Smooth muscle cell (in vitro differentiated cells): ENCODE measurements around the gene AP1G1. TPM values are rescaled to one million over a fixed set of nuclear protein-coding genes. Genes with fewer than 3 reads are reported as not detected.

Experiments
- DNase-seq: peaks from one replicate; lab custom pipeline; 2025; ENCODE audit not compliant: unreplicated experiment; lab: John Stamatoyannopoulos, UW
- H2AFZ ChIP-seq: fragments of 200-600 bp; sonication (generic); 2 replicates; pipeline ENCODE4 v1.6.0; 2016; ENCODE audit warnings: antibody characterized with exemption, low read depth, mild to moderate bottlenecking
- H3F3A ChIP-seq: fragments of 200-600 bp; sonication (generic); 2 replicates; pipeline ENCODE4 v1.6.0; 2017; ENCODE audit warnings: antibody characterized with exemption, low read depth
- H3K27ac ChIP-seq: fragments of 200-600 bp; sonication (generic); 2 replicates; pipeline ENCODE4 v1.5.1; 2016; ENCODE audit warnings: low read depth, mild to moderate bottlenecking
- H3K27me3 ChIP-seq: fragments of 200-600 bp; sonication (generic); 2 replicates; pipeline ENCODE4 v1.6.1; 2016; ENCODE audit warnings: low read depth, mild to moderate bottlenecking
- H3K36me3 ChIP-seq: fragments of 200-600 bp; sonication (generic); 2 replicates; pipeline ENCODE4 v1.5.1; 2016; ENCODE audit warnings: low read depth
- H3K4me1 ChIP-seq: fragments of 200-600 bp; sonication (generic); 2 replicates; pipeline ENCODE4 v1.5.1; 2016; ENCODE audit warnings: low read depth
- H3K4me2 ChIP-seq: fragments of 200-600 bp; sonication (generic); 2 replicates; pipeline ENCODE4 v1.6.0; 2016; ENCODE audit warnings: mild to moderate bottlenecking
- H3K4me3 ChIP-seq: fragments of 200-600 bp; sonication (generic); 2 replicates; pipeline ENCODE4 v1.5.1; 2016; ENCODE audit warnings: mild to moderate bottlenecking
- H3K79me2 ChIP-seq: fragments of 200-600 bp; sonication (generic); 2 replicates; pipeline ENCODE4 v1.6.0; 2016; ENCODE audit warnings: low read depth, mild to moderate bottlenecking
- H3K9ac ChIP-seq: fragments of 200-600 bp; sonication (generic); 2 replicates; pipeline ENCODE4 v1.6.0; 2016; ENCODE audit warnings: low read depth
- H3K9me3 ChIP-seq: fragments of 200-600 bp; sonication (generic); replicated peaks from 2 replicates; pipeline ENCODE4 v1.5.1; 2016; ENCODE audit warnings: low read depth
- H4K20me1 ChIP-seq: fragments of 200-600 bp; sonication (generic); 2 replicates; pipeline ENCODE4 v1.6.0; 2016; ENCODE audit warnings: low read depth
- CTCF ChIP-seq: fragments of 200-600 bp; sonication (generic); IDR thresholded peaks from 2 replicates; pipeline ENCODE4 v1.5.1; 2017; ENCODE audit warnings: borderline replicate concordance, mild to moderate bottlenecking, antibody characterized with exemption; ENCODE audit not compliant: insufficient read depth, poor library complexity, severe bottlenecking
- WGBS: methylation state at CpG from one replicate; pipeline ENCODE4 v1.1.7; 2016; ENCODE audit warnings: low lambda C conversion rate; 5-methylcytosine and 5-hydroxymethylcytosine counted together
- polyA plus RNA-seq: library from polyadenylated mRNA; unstranded; fragments of >200 nt; fragmentation: Nextera tagmentation; extraction: Ambion mirVana; gene quantifications from 2 replicates; pipeline ENCODE4 v1.2.1, GENCODE V29; 2016
- total RNA-seq: library from RNA; depleted of rRNA; stranded (reverse); fragments of >200 nt; gene quantifications from 2 replicates; pipeline ENCODE4 v1.2.3, GENCODE V29; 2014

AP1G1 gene
- total and polyA plus RNA-seq, 2 experiments from 2014 or later, result 17.1 to 84.4 TPM

GRCh38 chr16:71712501-71712900 lies 96.1 kb downstream of the AP1G1 start:
- DNase-seq, result no peak
- no peaks in the 10 kb centered on the region for H3K9me3 ChIP-seq
- H3K27ac ChIP-seq, result no peak overlapping the region
- H3K79me2 ChIP-seq, result peaks cover 62% of the 10 kb centered on the region
- H4K20me1 ChIP-seq, result peaks cover 64% of the 10 kb centered on the region
- no peaks in the 10 kb centered on the region for H3K27me3 ChIP-seq
- WGBS, result 34% methylated on average over 1 of the region's 1 CpG
- no peak overlapping the region for H3K4me3 ChIP-seq
- H3K9ac ChIP-seq, result no peak overlapping the region
- H3K4me2 ChIP-seq, result no peak overlapping the region
- H2AFZ ChIP-seq, result no peak overlapping the region
- H3K36me3 ChIP-seq, result no peaks in the 10 kb centered on the region
- no peaks in the 10 kb centered on the region for H3F3A ChIP-seq
- no peak for TF ChIP-seq CTCF
- peaks cover 10% of the 10 kb centered on the region for H3K4me1 ChIP-seq

- H3K9me3 ChIP-seq, result no peaks in the 10 kb centered on the region
- DNase-seq, result no peak
- no peaks in the 10 kb centered on the region for H3K27me3 ChIP-seq
- H2AFZ ChIP-seq, result no peak overlapping the region
- no peak overlapping the region for H3K27ac ChIP-seq
- peaks cover 65% of the 10 kb centered on the region for H4K20me1 ChIP-seq
- H3K4me3 ChIP-seq, result no peak overlapping the region
- no peak for TF ChIP-seq CTCF
- H3F3A ChIP-seq, result no peaks in the 10 kb centered on the region
- no peaks in the 10 kb centered on the region for H3K36me3 ChIP-seq
- WGBS, result 66% methylated on average over 3 of the region's 3 CpGs
- H3K9ac ChIP-seq, result no peak overlapping the region
- no peak overlapping the region for H3K4me2 ChIP-seq
- H3K4me1 ChIP-seq, result peaks cover 10% of the 10 kb centered on the region
- peaks cover 55% of the 10 kb centered on the region for H3K79me2 ChIP-seq
These were observed 96.8 kb downstream of the AP1G1 start for GRCh38 chr16:71711789-71712188.

GRCh38 chr16:71709229-71709781 lies 99.3 kb downstream of the AP1G1 start:
- no peaks in the 10 kb centered on the region for H3K27me3 ChIP-seq

More at GRCh38 chr16:71709229-71709781, 99.3 kb downstream of the AP1G1 start:
- WGBS, result 55% methylated on average over 2 of the region's 2 CpGs
- H3K4me2 ChIP-seq, result peak overlapping the region; percentile 13
- H3K36me3 ChIP-seq, result no peaks in the 10 kb centered on the region
- peaks cover 43% of the 10 kb centered on the region for H3K79me2 ChIP-seq
- peaks cover 64% of the 10 kb centered on the region for H4K20me1 ChIP-seq
- H3K9ac ChIP-seq, result no peak overlapping the region
- H2AFZ ChIP-seq, result no peak overlapping the region
- DNase-seq, result no peak
- no peak overlapping the region for H3K27ac ChIP-seq
- H3K9me3 ChIP-seq, result no peaks in the 10 kb centered on the region
- H3K4me3 ChIP-seq, result no peak overlapping the region
- no peak for TF ChIP-seq CTCF
- H3F3A ChIP-seq, result no peaks in the 10 kb centered on the region
- peaks cover 10% of the 10 kb centered on the region for H3K4me1 ChIP-seq
